HepG2 (cell line): ENCODE measurements around the gene TIGD6. TPM values are rescaled to one million over a fixed set of nuclear protein-coding genes. Genes with fewer than 3 reads are reported as not detected.
A peak's percentile ranks its signal among the peaks of the same experiment; 100 is the strongest.

Experiments
- ATAC-seq: fragments of 200-7000 bp; cut with Tn5 transposase; 3 replicates; pipeline ENCODE4 v1.9.1; 2020; ENCODE audit warnings: mild to moderate bottlenecking, moderate library complexity
- BruUV-seq: library from RNA; stranded (reverse); fragments of 400-500 nt; replicated peaks from 2 replicates; lab custom pipeline; 2021; lab: Mats Ljungman, UMichigan
- CTCF ChIA-PET: fragments of 300-600 bp; formaldehyde crosslinking; extraction: SDS; loops from one replicate; lab custom pipeline; 2021; ENCODE audit warnings: low total read pairs, inconsistent platforms, low intra/inter-chr PET ratio; lab: Yijun Ruan, JAX
- POLR2A ChIA-PET: fragments of 350-600 bp; sonication (Branson Sonifier 250); formaldehyde crosslinking; loops from one replicate; lab custom pipeline; 2020; ENCODE audit warnings: antibody characterized with exemption, inconsistent platforms; lab: Yijun Ruan, JAX
- DNase-seq: peaks from one replicate; pipeline ENCODE4 v3.0.0-alpha.2; 2015; ENCODE audit warnings: low spot score
- FAIRE-seq: peaks from 3 replicates; lab custom pipeline; 2011; peaks lifted over from hg19 to GRCh38; lab: Jason Lieb, UNC
- H2AFZ ChIP-seq: one replicate; pipeline ENCODE4 v1.6.1; 2011; ENCODE audit warnings: low read length, inconsistent platforms
- H3K27ac ChIP-seq: fragments of 300-600 bp; 3 replicates; pipeline ENCODE4 v1.8.0; 2011; ENCODE audit warnings: mixed run types, mild to moderate bottlenecking, mixed read lengths, low read length, inconsistent platforms; ENCODE audit not compliant: insufficient read depth; ENCODE audit errors: extremely low read length
- H3K27me3 ChIP-seq, 2 experiments: fragments of 200-600 bp in 1 of 2; 2 replicates in 1 of 2; 3 replicates in 1 of 2; pipeline versions ENCODE4 v1.6.0 to v1.8.0; 2011; ENCODE audit warnings: low read length in 2 of 2, mild to moderate bottlenecking in 2 of 2, moderate library complexity in 2 of 2, inconsistent platforms in 1 of 2; ENCODE audit not compliant: insufficient read depth in 2 of 2, control insufficient read depth in 1 of 2
- H3K36me3 ChIP-seq, 2 experiments: fragments of 200-600 bp in 1 of 2; replicated peaks in 1 of 2; 2 replicates in 1 of 2; 3 replicates in 1 of 2; pipeline versions ENCODE4 v1.5.1 to v1.8.0; 2011; ENCODE audit warnings: low read length in 2 of 2, inconsistent platforms in 1 of 2; ENCODE audit not compliant: insufficient read depth in 2 of 2, control insufficient read depth in 1 of 2
- H3K4me1 ChIP-seq: 2 replicates; pipeline ENCODE4 v1.5.1; 2012; ENCODE audit warnings: low read length, inconsistent platforms; ENCODE audit not compliant: insufficient read depth
- H3K4me2 ChIP-seq: 2 replicates; pipeline ENCODE4 v1.6.0; 2011; ENCODE audit warnings: low read depth, low read length, inconsistent platforms
- H3K4me3 ChIP-seq, 3 experiments: fragments of 200-600 bp in 1 of 3; sonication (generic), shearing (Covaris generic) in 1 of 3; replicated peaks in 1 of 3; 2 replicates each; pipeline ENCODE4 v1.5.1; 2011 to 2016; ENCODE audit warnings: low read length in 3 of 3, inconsistent platforms in 2 of 3, low read depth in 2 of 3, mild to moderate bottlenecking in 2 of 3, control low read depth in 1 of 3, mixed read lengths in 1 of 3; ENCODE audit not compliant: insufficient read depth in 1 of 3
- H3K79me2 ChIP-seq: one replicate; pipeline ENCODE4 v1.6.1; 2011; ENCODE audit warnings: low read length, inconsistent platforms; ENCODE audit not compliant: insufficient read depth
- H3K9ac ChIP-seq: 2 replicates; pipeline ENCODE4 v1.6.0; 2011; ENCODE audit warnings: mild to moderate bottlenecking, low read depth, low read length, inconsistent platforms; ENCODE audit not compliant: insufficient read depth
- H3K9me3 ChIP-seq: 2 replicates; pipeline ENCODE4 v1.5.1; 2012; ENCODE audit warnings: mild to moderate bottlenecking, low read length
- H4K20me1 ChIP-seq: 2 replicates; pipeline ENCODE4 v1.6.0; 2011; ENCODE audit warnings: inconsistent platforms, mild to moderate bottlenecking, low read length, moderate library complexity; ENCODE audit not compliant: insufficient read depth
- FOXP1 ChIP-seq, 2 experiments: fragments of 450-650 bp in 1 of 2; IDR thresholded peaks; 2 replicates each; pipeline ENCODE4 v1.6.1; 2017 to 2018; ENCODE audit warnings: antibody characterized with exemption in 1 of 2
- PAXIP1 ChIP-seq: sonication (generic); formaldehyde crosslinking; conservative IDR thresholded peaks from 2 replicates; pipeline ENCODE4 v1.4.0; 2020; ENCODE audit warnings: mild to moderate bottlenecking, missing genetic modification reagents, moderate library complexity
- SOX6 ChIP-seq, 2 experiments: fragments of 450-650 bp in 1 of 2; sonication (generic) in 1 of 2; formaldehyde crosslinking in 1 of 2; IDR thresholded peaks; 2 replicates each; pipeline versions ENCODE4 v1.4.0 to v1.6.1; 2017 to 2020; ENCODE audit warnings: antibody characterized with exemption in 1 of 2, mild to moderate bottlenecking in 1 of 2, missing genetic modification reagents in 1 of 2
- ZNF282 ChIP-seq: fragments of 450-650 bp; IDR thresholded peaks from 2 replicates; pipeline ENCODE4 v1.6.1; 2018; ENCODE audit not compliant: partially characterized antibody
- ZNF800 ChIP-seq: sonication (generic); formaldehyde crosslinking; IDR thresholded peaks from 2 replicates; pipeline ENCODE4 v1.4.0; 2020; ENCODE audit warnings: missing genetic modification reagents
- WGBS: methylation state at CpG from one replicate; pipeline ENCODE4 v1.1.6; 2017; ENCODE audit warnings: low lambda C conversion rate; 5-methylcytosine and 5-hydroxymethylcytosine counted together
- in situ Hi-C: cut with HindIII; loops from 2 replicates; pipeline ENCODE4 v1.10.0; 2017; ENCODE audit warnings: low pct_unique_long_range_greater_than_20kb; ENCODE audit not compliant: extremely low pct_ligation_motif_present
- intact Hi-C: fragments of 100-400 bp; cut with micrococcal nuclease; formaldehyde crosslinking; loops from one replicate; pipeline ENCODE4 v1.10.0; 2022; ENCODE audit not compliant: unreplicated experiment
- polyA plus RNA-seq, 8 experiments: library from polyadenylated mRNA; depleted of rRNA in 3 of 8; stranded (reverse) in 7 of 8; unstranded in 1 of 8; fragments of >200 nt; fragmentation: Illumina TruSeq in 4 of 8; extraction: Trizol in 4 of 8; gene quantifications; 2 replicates each; pipeline versions ENCODE4 v1.2.1 to v1.2.3, GENCODE V29; 2011 to 2016; ENCODE audit warnings: low read depth in 4 of 8, missing spikeins in 1 of 8, mixed read lengths in 1 of 8; ENCODE audit not compliant: insufficient read depth in 1 of 8
- total RNA-seq, 5 experiments: library from RNA; depleted of rRNA; stranded (reverse); fragments of >200 nt; fragmentation: Illumina TruSeq; extraction: Trizol; gene quantifications; 2 replicates each; pipeline ENCODE4 v1.2.3, GENCODE V29; 2016; ENCODE audit warnings: low read depth in 1 of 5

TIGD6 gene
- total and polyA plus RNA-seq, 2 of the 13 experiments (the other 11 are each of a cell fraction or from before 2014, with no cell fraction given): 2.1 to 2.9 TPM

GRCh38 chr5:149979896-149980295 is 20.6 kb downstream of the TIGD6 start (continued):
- no peak for TF ChIP-seq ZNF800 (CRISPR knock-in tag)
- TF ChIP-seq, all 625 proteins: peak for 5

GRCh38 chr5:149975409-149975808 is 25.0 kb downstream of the TIGD6 start:
- WGBS: 52% methylated on average over 2 of the region's 2 CpGs
- Histone ChIP-seq H3K4me3 (no peak overlapping the region), H3K4me2 (no peak overlapping the region), H2AFZ (no peak overlapping the region), H3K27ac (peak overlapping the region; percentile 3), H3K27me3 (no peaks in the 10 kb centered on the region), H3K4me1 (peaks cover 37% of the 10 kb centered on the region), H3K36me3 (no peaks in the 10 kb centered on the region), H3K9me3 (no peaks in the 10 kb centered on the region), H3K9ac (no peak overlapping the region), H3K79me2 (no peaks in the 10 kb centered on the region), H4K20me1 (no peaks in the 10 kb centered on the region)
- DNase-seq (no peak), FAIRE-seq (no peak), ATAC-seq (peak; percentile 60; the same call in 2 of the 3 replicates)
- CTCF ChIA-PET: no interaction called here
- TF ChIP-seq FOXP1 (IDR thresholded peaks at IDR 0.05): no peak
- TF ChIP-seq FOXP1 (CRISPR knock-in tag; IDR thresholded peaks at IDR 0.05): peak; percentile 9; the same call in 1 of the 2 replicates
- TF ChIP-seq SOX6 (IDR thresholded peaks at IDR 0.05): no peak
- peak; percentile 37; the same call in 1 of the 2 replicates for TF ChIP-seq SOX6 (CRISPR knock-in tag; IDR thresholded peaks at IDR 0.05)
- peak; percentile 59; the same call in 1 of the 2 replicates for TF ChIP-seq PAXIP1 (CRISPR knock-in tag)
- TF ChIP-seq ZNF282: no peak
- POLR2A ChIA-PET: interaction anchor here (1.3 kb wide), 1 partner anchor 15 kb away, joined by 4 read pairs; the partner anchor contains the start of gene SLC26A2
- in situ Hi-C loops: loop anchor here (25.0 kb wide), 1 partner anchor 338 kb away; no protein-coding TSS in a partner anchor
- BruUV-seq: no TSS peak
- intact Hi-C loops: no loop called here
